Cardiac muscle cell (in vitro differentiated cells and primary cell): ENCODE data around the gene MRPL30. TPM values are rescaled to one million over a fixed set of nuclear protein-coding genes. Genes with fewer than 3 reads are reported as not detected.
"Not testable (repeated sequence)": the region's sequence is repeated elsewhere in the genome, so short reads cannot be mapped to it uniquely, and the experiment has no call there.

ENCODE experiments used
- DNase-seq, 2 donors: peaks; one replicate each; pipeline versions ENCODE4 v3.0.0 to v3.0.0-alpha.2; 2010 to 2017; ENCODE audit warnings: low read depth in 1 of 2, low spot score in 1 of 2
- H3K27ac ChIP-seq: fragments of 200-600 bp; sonication (generic); 2 replicates; pipeline ENCODE4 v1.5.1; 2016
- H3K27me3 ChIP-seq: fragments of 200-600 bp; sonication (generic); 2 replicates; pipeline ENCODE4 v1.6.0; 2016; ENCODE audit warnings: control low read depth
- H3K36me3 ChIP-seq: fragments of 200-600 bp; sonication (generic); 2 replicates; pipeline ENCODE4 v1.5.1; 2016; ENCODE audit warnings: control low read depth
- H3K4me1 ChIP-seq: fragments of 200-600 bp; sonication (generic); 2 replicates; pipeline ENCODE4 v1.8.1; 2017; ENCODE audit warnings: low read depth, mild to moderate bottlenecking, mixed run types
- H3K4me3 ChIP-seq: fragments of 200-600 bp; sonication (generic); 2 replicates; pipeline ENCODE4 v1.5.1; 2016; ENCODE audit warnings: mild to moderate bottlenecking
- H3K9me3 ChIP-seq: fragments of 200-600 bp; sonication (generic); 2 replicates; pipeline ENCODE4 v1.5.1; 2017; ENCODE audit warnings: low read depth, mild to moderate bottlenecking, control low read depth
- polyA plus RNA-seq: library from polyadenylated mRNA; unstranded; fragments of >200 nt; fragmentation: Nextera tagmentation; extraction: Ambion mirVana; gene quantifications from 2 replicates; pipeline ENCODE4 v1.2.1, GENCODE V29; 2016
- total RNA-seq: library from RNA; depleted of rRNA; stranded (reverse); fragments of >200 nt; gene quantifications from 2 replicates; pipeline ENCODE4 v1.2.3, GENCODE V29; 2016
- TF ChIP-seq, protein P1 (sequence below): IDR thresholded peaks from 2 replicates; pipeline ENCODE4 v1.5.1; 2012; ENCODE audit warnings: low read depth, mild to moderate bottlenecking, low read length

The MRPL30 gene
- total and polyA plus RNA-seq, 2 experiments from 2014 or later: 33.7 to 38.3 TPM

DNA sequence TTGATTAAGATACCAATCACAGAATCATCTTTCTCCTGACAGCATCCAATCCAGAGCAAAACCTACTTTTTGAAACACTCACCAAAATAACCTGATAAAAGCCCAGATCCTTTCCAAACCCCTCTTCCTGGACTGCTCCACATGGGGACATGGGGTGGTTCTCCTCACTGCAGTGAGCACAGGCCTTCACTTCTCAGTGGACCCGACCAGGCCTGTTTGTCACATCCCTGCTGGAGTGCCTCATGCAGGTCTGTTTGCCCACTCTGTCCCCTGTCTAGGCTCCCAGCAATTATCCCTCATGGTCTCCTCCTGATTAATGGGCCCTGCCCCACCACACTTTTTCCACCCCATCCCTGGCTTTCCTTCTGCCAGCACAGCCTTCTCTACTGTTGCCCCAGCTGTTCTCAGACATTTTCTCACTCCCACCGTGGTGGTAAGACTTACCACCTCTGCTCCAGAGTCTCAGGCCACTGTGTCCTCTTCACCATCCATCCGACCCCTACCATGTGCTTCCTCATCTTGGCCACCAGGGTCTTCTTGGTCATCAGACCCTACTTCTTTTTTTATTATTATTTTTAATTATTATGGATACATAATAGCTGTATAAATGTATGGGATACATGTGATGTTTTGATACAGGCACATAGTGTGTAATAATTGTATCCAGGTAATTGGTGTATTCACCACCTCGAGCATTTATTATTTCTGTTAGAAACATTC is 21.1 kb downstream of the MRPL30 start:
- Histone ChIP-seq H3K4me1 (no peaks in the 10 kb centered on the region), H3K36me3 (peaks cover 4% of the 10 kb centered on the region), H3K9me3 (no peaks in the 10 kb centered on the region), H3K4me3 (no peak overlapping the region), H3K27ac (no peak overlapping the region), H3K27me3 (no peaks in the 10 kb centered on the region)
- TF ChIP-seq, protein P1, sequence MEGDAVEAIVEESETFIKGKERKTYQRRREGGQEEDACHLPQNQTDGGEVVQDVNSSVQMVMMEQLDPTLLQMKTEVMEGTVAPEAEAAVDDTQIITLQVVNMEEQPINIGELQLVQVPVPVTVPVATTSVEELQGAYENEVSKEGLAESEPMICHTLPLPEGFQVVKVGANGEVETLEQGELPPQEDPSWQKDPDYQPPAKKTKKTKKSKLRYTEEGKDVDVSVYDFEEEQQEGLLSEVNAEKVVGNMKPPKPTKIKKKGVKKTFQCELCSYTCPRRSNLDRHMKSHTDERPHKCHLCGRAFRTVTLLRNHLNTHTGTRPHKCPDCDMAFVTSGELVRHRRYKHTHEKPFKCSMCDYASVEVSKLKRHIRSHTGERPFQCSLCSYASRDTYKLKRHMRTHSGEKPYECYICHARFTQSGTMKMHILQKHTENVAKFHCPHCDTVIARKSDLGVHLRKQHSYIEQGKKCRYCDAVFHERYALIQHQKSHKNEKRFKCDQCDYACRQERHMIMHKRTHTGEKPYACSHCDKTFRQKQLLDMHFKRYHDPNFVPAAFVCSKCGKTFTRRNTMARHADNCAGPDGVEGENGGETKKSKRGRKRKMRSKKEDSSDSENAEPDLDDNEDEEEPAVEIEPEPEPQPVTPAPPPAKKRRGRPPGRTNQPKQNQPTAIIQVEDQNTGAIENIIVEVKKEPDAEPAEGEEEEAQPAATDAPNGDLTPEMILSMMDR: no peak
- no peak for DNase-seq

DNA sequence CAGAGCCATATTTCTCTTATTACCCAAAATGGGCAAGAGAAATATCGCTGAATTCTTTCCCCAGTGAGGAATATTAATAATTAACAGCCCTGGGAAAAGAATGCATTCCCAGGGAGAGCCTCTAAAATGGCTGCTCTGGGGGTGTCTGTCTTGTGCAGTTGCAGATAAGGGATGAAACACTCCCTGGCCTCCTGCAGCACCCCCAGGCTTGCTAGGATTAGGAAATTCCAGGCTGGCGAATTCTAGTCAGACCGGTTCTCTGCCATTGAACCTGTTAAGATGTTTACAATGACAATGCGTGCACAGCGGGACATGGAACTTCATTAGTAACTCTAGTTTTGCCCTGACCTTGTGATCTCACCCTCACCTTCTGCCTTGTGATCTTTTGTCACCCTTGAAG is 24.5 kb downstream of the MRPL30 start:
- no peak overlapping the region for H3K4me3 ChIP-seq
- no peaks in the 10 kb centered on the region for H3K4me1 ChIP-seq
- TF ChIP-seq, protein P1: no peak
- no peaks in the 10 kb centered on the region for H3K27me3 ChIP-seq
- no peaks in the 10 kb centered on the region for H3K9me3 ChIP-seq
- no peak overlapping the region for H3K27ac ChIP-seq
- DNase-seq: no peak
- no peaks in the 10 kb centered on the region for H3K36me3 ChIP-seq

DNA sequence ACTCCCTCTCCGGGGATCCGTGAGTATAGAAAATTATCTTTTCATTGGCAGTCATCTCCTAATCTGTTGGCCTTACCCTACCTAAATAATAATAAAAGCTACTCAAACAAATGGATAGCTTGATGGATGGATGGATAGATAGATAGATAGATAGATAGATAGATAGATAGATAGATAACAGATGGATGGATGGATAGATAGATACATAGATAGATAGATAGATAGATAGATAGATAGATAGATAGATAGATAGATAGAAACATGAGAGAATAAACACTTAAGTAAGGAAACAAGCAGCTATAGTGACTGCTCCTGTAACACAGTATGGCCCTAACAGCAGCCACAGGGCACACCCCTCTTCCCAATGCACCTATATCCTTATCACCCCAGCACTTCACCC is 35.1 kb downstream of the MRPL30 start:
- TF ChIP-seq, protein P1: no peak
- H3K27me3 ChIP-seq: no peaks in the 10 kb centered on the region
- H3K36me3 ChIP-seq: no peaks in the 10 kb centered on the region
- no peaks in the 10 kb centered on the region for H3K9me3 ChIP-seq
- H3K4me1 ChIP-seq: no peaks in the 10 kb centered on the region
- H3K4me3 ChIP-seq: no peak overlapping the region
- no peak for DNase-seq
- H3K27ac ChIP-seq: no peak overlapping the region

DNA sequence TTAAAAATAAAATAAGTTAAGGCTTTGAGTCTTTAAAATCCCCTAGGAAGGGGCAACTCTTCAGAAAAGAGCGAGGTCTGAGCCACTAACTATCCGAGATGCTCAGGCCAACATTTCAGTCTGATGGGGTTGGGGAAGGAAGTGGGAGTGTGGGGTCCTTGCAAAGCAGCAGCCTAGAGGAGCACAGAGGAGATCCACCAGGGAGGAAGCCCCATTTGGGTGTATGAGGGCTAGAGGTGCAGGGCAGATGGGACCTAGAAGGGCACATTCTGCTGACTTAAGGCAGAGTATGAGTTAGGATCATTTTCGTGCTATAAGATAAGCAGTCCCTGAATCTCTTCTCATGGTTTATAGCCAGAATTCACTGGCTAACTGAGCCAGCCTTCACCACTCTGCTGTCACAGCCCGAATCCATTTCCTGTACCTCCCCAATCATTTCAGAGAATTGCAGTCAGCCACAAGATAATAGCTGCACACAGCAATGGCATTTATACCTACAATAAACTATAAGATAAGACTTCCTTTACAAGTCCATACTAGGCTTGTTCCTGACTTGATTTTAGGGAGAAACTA is 37.0 kb downstream of the MRPL30 start:
- Histone ChIP-seq H3K36me3 (no peaks in the 10 kb centered on the region), H3K27ac (no peak overlapping the region), H3K27me3 (no peaks in the 10 kb centered on the region), H3K4me1 (no peaks in the 10 kb centered on the region), H3K9me3 (no peaks in the 10 kb centered on the region), H3K4me3 (no peak overlapping the region)
- DNase-seq: peak in 1 of 2 donors; percentile 39
- TF ChIP-seq, protein P1: no peak

DNA sequence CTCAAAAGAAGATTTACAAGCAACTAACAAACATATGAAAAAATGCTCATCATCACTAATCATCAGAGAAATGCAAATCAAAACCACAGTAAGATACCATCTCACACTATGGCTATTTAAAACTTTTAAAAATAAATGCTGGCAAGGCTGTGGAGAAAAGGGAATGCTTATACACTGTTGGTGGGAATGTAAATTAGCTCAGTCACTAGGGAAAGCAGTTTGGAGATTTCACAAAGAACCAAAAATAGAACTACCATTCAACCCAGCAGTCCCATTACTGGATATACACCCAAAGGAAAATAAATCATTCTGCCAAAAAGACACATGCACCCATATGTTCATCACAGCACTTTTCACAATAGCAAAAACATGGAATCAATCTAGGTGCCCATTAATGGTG is 52.2 kb downstream of the MRPL30 start:
- H3K27ac ChIP-seq, H3K36me3 ChIP-seq, H3K27me3 ChIP-seq, H3K4me1 ChIP-seq, H3K9me3 ChIP-seq, H3K4me3 ChIP-seq, DNase-seq: not testable (repeated sequence)

DNA sequence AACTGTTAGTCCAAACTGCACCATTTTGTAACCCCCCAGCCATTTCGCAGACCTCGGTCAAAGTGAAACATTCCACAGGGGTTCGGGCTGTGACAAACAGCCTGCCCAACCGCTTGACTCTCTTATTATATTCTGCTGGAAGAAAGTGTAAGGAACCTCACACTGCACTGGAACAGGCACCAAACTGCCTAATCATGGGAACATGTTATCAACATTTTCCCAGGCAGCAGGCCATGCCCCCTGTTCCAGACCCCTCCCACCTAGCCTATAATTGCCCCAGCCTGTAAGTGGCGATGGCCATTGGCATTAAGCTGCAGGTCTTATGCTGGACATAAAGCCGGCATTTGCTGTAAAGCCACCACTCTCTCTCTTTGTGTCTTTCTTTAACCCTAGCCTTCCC is 57.6 kb downstream of the MRPL30 start:
- H3K4me1 ChIP-seq: no peaks in the 10 kb centered on the region
- H3K27me3 ChIP-seq: no peaks in the 10 kb centered on the region
- no peaks in the 10 kb centered on the region for H3K9me3 ChIP-seq
- no peaks in the 10 kb centered on the region for H3K36me3 ChIP-seq
- H3K4me3 ChIP-seq: no peak overlapping the region
- no peak overlapping the region for H3K27ac ChIP-seq
- DNase-seq: no peak
- TF ChIP-seq, protein P1: no peak
